Measurements from ENCODE around the gene AANAT. TPM values are rescaled to one million over a fixed set of nuclear protein-coding genes. Genes with fewer than 3 reads are reported as not detected.

AANAT gene
- total RNA-seq, 4 donors from 2014 or later = not detected

DNA sequence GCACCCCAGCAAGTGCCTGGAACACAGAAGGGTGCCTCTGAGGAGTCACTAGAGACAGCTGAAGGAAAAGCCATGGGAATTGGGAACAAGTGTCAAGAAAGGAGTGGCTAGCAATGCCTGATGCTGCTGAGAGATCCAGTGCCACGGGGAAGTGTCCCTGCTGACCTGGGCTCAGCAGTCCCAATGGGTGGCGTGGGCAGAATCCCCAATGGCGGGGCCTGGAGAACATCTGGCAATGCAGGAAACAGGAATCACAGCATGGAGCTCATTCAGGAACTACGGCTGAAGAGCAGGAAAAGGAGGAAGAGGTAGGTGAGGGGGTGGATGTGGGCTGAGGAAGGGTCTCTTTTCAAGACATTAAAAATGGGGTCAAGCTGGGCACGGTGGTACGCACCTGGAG lies 44.5 kb upstream of the AANAT start:
- Histone ChIP-seq H3K9me3 (no peaks in the 10 kb centered on the region), H3K27me3 (no peaks in the 10 kb centered on the region), H3K4me1 (peaks cover 8% of the 10 kb centered on the region), H3K4me3 (no peak overlapping the region), H3K27ac (no peak overlapping the region), H3K36me3 (no peaks in the 10 kb centered on the region)
- TF ChIP-seq, protein P1, sequence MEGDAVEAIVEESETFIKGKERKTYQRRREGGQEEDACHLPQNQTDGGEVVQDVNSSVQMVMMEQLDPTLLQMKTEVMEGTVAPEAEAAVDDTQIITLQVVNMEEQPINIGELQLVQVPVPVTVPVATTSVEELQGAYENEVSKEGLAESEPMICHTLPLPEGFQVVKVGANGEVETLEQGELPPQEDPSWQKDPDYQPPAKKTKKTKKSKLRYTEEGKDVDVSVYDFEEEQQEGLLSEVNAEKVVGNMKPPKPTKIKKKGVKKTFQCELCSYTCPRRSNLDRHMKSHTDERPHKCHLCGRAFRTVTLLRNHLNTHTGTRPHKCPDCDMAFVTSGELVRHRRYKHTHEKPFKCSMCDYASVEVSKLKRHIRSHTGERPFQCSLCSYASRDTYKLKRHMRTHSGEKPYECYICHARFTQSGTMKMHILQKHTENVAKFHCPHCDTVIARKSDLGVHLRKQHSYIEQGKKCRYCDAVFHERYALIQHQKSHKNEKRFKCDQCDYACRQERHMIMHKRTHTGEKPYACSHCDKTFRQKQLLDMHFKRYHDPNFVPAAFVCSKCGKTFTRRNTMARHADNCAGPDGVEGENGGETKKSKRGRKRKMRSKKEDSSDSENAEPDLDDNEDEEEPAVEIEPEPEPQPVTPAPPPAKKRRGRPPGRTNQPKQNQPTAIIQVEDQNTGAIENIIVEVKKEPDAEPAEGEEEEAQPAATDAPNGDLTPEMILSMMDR (IDR thresholded peaks at IDR 0.05) = no peak
- no peak for TF ChIP-seq POLR2AphosphoS5 (IDR thresholded peaks at IDR 0.05)
- 91% methylated on average over 6 of the region's 6 CpGs for WGBS
- no peak for DNase-seq (ENCODE audit: low spot score in 2 of 2)

DNA sequence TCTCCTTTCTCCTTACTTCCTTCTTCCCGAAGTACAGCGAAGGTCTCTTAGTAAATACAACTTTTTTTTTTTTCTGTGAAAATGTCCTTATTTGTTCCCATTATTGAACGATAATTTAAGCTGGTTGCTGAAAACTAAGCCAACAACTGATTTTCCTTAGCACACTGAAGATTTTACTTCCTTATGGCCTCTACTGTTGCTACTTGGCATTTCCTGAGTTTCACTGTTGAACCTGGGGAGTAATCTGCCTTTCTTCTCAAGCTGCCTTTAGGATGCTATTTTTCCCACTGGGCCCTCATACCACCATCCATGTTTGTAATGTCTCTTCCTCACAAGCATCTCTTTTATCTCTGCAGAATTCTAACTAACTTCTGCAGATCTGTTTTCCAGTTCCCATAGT lies 40.5 kb upstream of the AANAT start:
- Histone ChIP-seq H3K4me3 (no peak overlapping the region), H3K9me3 (no peaks in the 10 kb centered on the region), H3K27me3 (no peaks in the 10 kb centered on the region), H3K36me3 (no peaks in the 10 kb centered on the region), H3K4me1 (peaks cover 11% of the 10 kb centered on the region), H3K27ac (no peak overlapping the region)
- TF ChIP-seq EP300 (IDR thresholded peaks at IDR 0.05) (no peak), POLR2A (IDR thresholded peaks at IDR 0.05) (no peak), POLR2AphosphoS5 (IDR thresholded peaks at IDR 0.05) (no peak)
- TF ChIP-seq, protein P1 (IDR thresholded peaks at IDR 0.05) = no peak
- 78% methylated on average over 3 of the region's 3 CpGs for WGBS
- no peak for DNase-seq (ENCODE audit: low spot score in 2 of 2)

DNA sequence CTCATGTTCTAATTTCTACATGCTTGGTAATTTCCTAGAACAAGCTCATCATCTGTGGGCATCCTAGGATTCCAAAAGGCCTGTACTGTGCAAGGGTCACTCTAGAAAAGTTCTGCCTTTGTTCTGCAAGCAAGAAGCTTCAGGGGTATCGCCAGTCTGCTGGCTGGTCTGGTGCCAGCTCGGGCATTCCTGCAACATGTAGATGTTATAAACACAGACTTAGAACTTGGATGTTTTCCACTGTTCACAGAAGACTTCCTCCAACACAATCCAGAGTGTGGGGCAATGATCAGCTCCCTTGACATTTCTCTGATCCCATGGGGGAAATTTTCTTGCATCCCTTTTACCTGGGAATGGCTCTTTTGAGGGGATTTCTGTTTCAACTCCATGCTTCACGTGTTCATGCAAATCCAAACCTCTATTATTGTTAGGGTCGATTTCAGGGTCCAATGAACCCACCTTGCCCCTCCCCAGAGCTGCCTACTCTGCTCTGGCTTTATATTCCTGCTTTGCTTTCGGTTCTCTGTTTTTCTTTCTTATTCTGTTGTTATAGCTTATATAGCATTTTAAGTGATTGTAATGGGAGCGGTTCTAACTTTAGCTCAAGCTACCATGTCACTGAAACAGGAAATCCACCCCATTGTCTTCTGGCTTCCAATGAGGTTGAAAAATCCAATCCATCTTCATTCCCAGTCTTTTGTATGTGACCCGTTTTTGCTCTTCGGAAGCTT lies 39.7 kb upstream of the AANAT start:
- Histone ChIP-seq H3K9me3 (no peaks in the 10 kb centered on the region), H3K4me1 (peaks cover 11% of the 10 kb centered on the region), H3K4me3 (no peak overlapping the region), H3K27me3 (no peaks in the 10 kb centered on the region), H3K27ac (no peak overlapping the region), H3K36me3 (no peaks in the 10 kb centered on the region)
- WGBS = 64% methylated on average over 8 of the region's 8 CpGs
- no peak for TF ChIP-seq EP300 (IDR thresholded peaks at IDR 0.05)
- TF ChIP-seq POLR2AphosphoS5 (IDR thresholded peaks at IDR 0.05) = no peak
- TF ChIP-seq POLR2A (IDR thresholded peaks at IDR 0.05) = no peak
- TF ChIP-seq, protein P1 (IDR thresholded peaks at IDR 0.05) = no peak
- DNase-seq (ENCODE audit: low spot score in 2 of 2) = no peak

DNA sequence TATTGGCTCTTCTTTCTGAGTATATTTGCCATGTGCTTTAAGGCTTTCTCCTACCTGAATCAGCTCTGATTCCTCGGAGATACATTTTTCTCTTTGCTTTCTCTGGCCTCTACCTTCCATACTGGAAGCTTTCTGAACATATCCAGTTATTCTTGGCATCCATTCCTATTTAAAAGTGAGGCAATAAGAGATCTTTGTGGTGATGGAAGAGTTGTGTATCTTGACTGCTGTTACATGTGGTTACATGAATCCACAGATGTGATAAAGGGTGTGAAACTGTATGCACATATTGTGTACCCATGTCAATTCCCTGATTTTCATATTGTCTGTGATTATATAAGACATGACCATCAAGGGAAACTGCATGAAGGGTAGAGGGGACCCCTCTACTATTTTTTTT lies 38.9 kb upstream of the AANAT start:
- Histone ChIP-seq H3K4me1 (peaks cover 11% of the 10 kb centered on the region), H3K4me3 (no peak overlapping the region), H3K27ac (no peak overlapping the region)

DNA sequence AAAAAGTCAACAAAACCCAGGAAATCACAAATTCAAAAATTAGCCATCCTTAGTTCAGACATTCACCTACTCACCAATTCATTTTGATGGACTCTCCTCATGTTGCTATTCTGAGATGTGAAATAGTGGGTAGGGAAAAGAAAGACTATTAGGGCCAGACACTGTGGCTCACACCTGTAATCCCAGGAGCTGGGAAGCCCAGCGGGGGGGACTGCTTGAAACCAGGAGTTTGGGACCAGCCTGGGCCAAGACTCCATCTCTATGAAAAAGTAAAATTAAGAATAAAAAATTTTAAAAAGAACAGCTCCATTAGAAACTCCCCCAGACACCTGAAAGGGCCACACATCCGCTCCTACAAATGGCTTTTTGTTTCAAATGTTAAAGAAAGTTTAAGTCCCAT lies 35.9 kb upstream of the AANAT start:
- H3K27me3 ChIP-seq = no peaks in the 10 kb centered on the region
- no peak for DNase-seq (ENCODE audit: low spot score in 2 of 2)
- 85% methylated on average over 2 of the region's 2 CpGs for WGBS
- H3K9me3 ChIP-seq = no peaks in the 10 kb centered on the region
- no peak overlapping the region for H3K4me3 ChIP-seq
- H3K4me1 ChIP-seq = peaks cover 14% of the 10 kb centered on the region
- no peaks in the 10 kb centered on the region for H3K36me3 ChIP-seq
- TF ChIP-seq POLR2AphosphoS5 (IDR thresholded peaks at IDR 0.05) (no peak), EP300 (IDR thresholded peaks at IDR 0.05) (no peak), POLR2A (IDR thresholded peaks at IDR 0.05) (no peak)
- TF ChIP-seq, protein P1 (IDR thresholded peaks at IDR 0.05) = no peak
- no peak overlapping the region for H3K27ac ChIP-seq

More for the DNA sequence above, 38.9 kb upstream of the AANAT start:
- no peaks in the 10 kb centered on the region for H3K36me3 ChIP-seq
- H3K27me3 ChIP-seq = no peaks in the 10 kb centered on the region
- 83% methylated on average over 1 of the region's 1 CpG for WGBS
- no peaks in the 10 kb centered on the region for H3K9me3 ChIP-seq
- TF ChIP-seq POLR2AphosphoS5 (IDR thresholded peaks at IDR 0.05) = no peak
- TF ChIP-seq EP300 (IDR thresholded peaks at IDR 0.05) = no peak
- TF ChIP-seq POLR2A (IDR thresholded peaks at IDR 0.05) = no peak
- TF ChIP-seq, protein P1 (IDR thresholded peaks at IDR 0.05) = no peak
- no peak for DNase-seq (ENCODE audit: low spot score in 2 of 2)
